GM12892 (cell line): ENCODE results near the gene RAC3.

Source experiments
- DNase-seq: peaks from one replicate; pipeline ENCODE4 v3.0.0; 2011; ENCODE audit not compliant: insufficient read length
- FAIRE-seq: peaks from 2 replicates; lab custom pipeline; 2011; peaks lifted over from hg19 to GRCh38; lab: Jason Lieb, UNC
- POLR2A ChIP-seq: IDR thresholded peaks from 2 replicates; pipeline ENCODE4 v1.6.1; 2011; ENCODE audit warnings: low read depth, low read length, control low read depth
- POLR2AphosphoS5 ChIP-seq: IDR thresholded peaks from 2 replicates; pipeline ENCODE4 v1.6.1; 2011; ENCODE audit warnings: low read depth, low read length, control low read depth
- TAF1 ChIP-seq: IDR thresholded peaks from 2 replicates; pipeline ENCODE4 v1.6.1; 2011; ENCODE audit warnings: low read depth, mild to moderate bottlenecking, control low read depth, low read length, borderline replicate concordance

Gene RAC3

DNA sequence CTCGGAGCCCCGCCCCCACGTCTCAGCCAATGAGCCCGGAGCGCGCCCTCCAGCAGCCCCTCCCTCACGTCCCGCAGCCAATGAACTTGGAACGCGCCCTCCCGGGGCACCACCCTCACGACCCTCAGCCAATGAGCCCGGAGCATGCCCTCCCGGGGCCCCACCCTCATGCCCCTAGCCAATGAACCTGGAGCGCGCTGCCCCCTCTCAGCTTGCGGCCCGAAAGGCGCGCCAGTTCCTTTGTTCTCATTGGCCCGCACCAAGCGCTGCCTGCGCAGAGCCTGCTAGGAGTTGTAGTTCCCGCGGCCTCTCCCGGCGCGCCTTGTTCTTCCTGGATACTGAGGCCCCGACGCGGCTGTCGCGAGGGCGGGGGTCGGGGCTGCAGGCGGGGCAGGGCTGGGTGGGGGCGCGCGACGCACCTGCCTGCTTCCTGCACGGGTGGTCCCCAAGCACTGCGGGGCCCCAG is 8.5 kb upstream of the RAC3 start, which contains the start of gene LRRC45:
LRRC45 (plus strand) TSS at position 325 of the 466 bp plus-strand sequence. CDS start 339 bp downstream, outside the sequence.
- FAIRE-seq: peak; percentile 100
- TF ChIP-seq POLR2AphosphoS5 (no peak), POLR2A (no peak), TAF1 (no peak)
- DNase-seq: peak; percentile 100

DNA sequence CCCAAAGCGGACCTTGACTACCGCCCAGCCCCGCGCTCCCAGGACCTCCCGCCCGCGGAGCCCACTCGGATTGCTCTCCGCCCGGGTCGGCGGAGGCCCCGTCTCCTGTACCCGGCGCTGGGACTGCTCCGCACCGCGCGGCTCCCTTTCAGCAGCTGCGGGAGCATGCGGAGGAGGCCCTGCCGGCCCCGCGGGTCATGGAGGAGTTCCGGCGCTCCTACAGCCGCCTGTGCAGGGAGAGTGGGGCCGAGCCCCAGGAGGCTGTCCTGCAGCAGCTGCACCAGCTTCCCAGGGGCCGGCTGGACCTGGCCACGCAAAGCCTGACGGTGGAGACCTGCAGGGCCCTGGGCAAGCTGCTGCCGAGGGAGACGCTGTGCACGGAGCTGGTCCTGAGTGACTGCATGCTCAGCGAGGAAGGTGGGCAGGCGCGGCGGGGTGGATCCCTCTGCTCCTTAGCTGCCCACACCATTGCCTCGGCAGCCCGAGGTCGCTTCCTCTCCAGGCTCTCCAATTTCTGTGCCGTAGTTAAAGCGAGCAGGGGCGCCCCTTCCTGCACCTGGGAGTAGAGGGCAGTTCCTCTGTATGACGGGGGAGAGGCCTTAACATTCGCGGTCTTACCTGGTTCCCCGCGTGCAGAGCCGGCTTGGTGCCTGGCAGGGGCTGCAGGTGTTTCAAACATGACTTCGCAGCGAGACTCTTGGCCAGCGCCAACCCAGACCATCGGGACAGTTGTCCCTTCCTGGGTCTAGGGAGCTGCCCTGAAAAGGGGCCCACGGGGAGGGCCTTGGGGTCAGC is 7.8 kb upstream of the RAC3 start:
- no peak for TF ChIP-seq TAF1
- no peak for TF ChIP-seq POLR2A
- no peak for TF ChIP-seq POLR2AphosphoS5
- FAIRE-seq: peak; percentile 33
- DNase-seq: no peak

- TF ChIP-seq POLR2AphosphoS5: no peak
- TF ChIP-seq TAF1: no peak
- no peak for TF ChIP-seq POLR2A
- FAIRE-seq: no peak
- no peak for DNase-seq
Observed at GRCh38 chr17:82024859-82025258, 6.6 kb upstream of the RAC3 start.

DNA sequence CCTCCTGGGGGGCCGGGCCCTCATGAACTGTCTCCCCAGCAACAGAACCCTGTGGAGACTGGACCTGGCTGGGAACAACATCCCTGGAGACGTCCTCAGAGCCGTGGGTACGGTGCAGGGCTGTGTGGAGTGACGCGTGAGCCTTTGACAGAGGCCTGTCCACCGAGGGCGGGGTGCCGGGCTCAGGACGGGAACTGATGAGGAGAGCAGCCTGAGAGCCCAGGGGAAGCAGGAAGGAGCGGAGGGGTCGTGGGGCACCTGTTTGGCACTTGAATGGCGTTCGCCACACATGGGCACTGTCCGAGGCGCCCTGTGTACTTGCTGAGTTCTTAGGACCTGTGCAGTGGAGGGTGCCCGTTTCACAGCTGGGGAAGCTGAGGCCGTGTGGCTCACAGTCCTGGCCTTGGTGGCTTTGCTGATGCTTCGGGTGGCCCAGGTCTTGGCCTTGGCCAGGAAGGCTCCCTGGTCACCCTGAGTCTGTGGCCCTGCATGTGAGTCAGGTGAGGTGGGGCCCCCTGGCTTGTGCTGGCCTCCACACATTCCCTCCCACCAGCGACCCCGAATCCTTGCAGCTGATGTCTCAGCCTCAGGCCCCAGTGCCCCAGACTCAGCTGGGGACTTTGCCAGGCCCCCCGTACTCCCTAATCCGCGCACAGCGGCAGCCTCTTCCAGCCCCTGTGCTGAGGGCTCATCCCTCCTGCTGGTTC is 5.9 kb upstream of the RAC3 start:
- FAIRE-seq (no peak), DNase-seq (no peak)
- no peak for TF ChIP-seq POLR2A
- no peak for TF ChIP-seq POLR2AphosphoS5

DNA sequence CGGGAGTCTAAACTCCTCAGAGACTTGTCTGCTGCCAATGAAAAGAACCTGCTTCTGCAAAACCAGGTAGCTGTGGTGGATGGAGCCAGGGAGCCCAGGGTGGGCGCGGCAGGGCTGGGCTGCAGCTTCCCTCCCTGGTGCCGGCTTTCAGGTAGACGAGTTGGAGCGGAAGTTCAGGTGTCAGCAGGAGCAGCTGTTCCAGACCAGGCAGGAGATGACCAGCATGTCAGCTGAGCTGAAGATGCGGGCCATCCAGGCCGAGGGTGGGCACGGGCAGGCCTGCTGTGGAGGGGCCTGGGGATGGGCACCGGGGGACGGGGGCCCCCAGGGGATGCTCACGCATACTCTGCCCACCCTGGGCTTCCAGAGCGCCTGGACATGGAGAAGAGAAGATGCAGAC is 3.2 kb upstream of the RAC3 start:
- TF ChIP-seq POLR2A (no peak), TAF1 (no peak), POLR2AphosphoS5 (no peak)
- DNase-seq (no peak), FAIRE-seq (no peak)

- DNase-seq: no peak
- TF ChIP-seq POLR2AphosphoS5 (no peak), TAF1 (no peak), POLR2A (no peak)
- FAIRE-seq: no peak
Observed at GRCh38 chr17:82028966-82029365, 2.5 kb upstream of the RAC3 start.

DNA sequence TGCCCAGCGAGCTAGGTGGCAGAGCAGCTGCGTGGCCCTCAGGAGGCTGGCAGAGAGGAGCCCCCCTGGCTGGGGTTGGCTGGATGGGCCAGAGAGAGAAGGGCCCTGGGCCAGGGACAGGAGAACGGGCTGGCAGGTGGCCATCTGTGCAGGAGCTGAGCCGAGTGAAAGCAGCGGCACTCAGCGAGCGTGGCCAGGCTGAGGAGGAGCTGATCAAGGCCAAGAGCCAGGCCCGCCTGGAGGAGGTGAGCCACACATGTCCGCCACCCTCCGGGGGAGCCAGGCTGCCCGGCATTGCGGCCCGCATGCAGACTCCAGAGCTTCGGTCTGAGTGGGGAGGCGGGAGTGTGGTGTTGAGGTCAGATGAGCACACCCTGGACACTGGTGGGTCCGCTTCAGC is 2.1 kb upstream of the RAC3 start:
- no peak for DNase-seq
- TF ChIP-seq TAF1 (no peak), POLR2A (no peak), POLR2AphosphoS5 (no peak)
- FAIRE-seq: no peak

DNA sequence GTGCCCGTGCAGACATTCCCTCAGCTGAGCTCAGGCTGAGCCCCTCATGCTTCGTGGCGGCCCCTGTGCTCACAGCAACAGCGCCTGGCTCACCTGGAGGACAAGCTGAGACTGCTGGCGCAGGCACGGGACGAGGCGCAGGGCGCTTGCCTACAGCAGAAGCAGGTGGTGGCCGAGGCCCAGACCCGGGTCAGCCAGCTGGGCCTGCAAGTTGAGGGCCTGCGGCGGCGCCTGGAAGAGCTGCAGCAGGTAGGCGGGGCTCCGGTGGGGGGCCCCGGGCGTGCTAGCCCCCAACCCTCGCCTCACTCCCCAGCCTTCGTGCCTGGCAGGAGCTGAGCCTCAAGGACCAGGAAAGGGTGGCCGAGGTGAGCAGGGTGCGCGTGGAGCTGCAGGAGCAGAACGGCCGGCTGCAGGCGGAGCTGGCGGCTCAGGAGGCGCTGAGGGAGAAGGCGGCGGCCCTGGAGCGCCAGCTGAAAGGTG is 1.4 kb upstream of the RAC3 start:
- no peak for FAIRE-seq
- DNase-seq: no peak
- no peak for TF ChIP-seq POLR2A
- TF ChIP-seq POLR2AphosphoS5: no peak
- TF ChIP-seq TAF1: no peak

GRCh38 chr17:82030470-82031302 is 792 bp upstream of the RAC3 start:
- peak; percentile 76 for FAIRE-seq
- DNase-seq: peak; percentile 93
- TF ChIP-seq POLR2AphosphoS5 (no peak), TAF1 (no peak), POLR2A (no peak)

DNA sequence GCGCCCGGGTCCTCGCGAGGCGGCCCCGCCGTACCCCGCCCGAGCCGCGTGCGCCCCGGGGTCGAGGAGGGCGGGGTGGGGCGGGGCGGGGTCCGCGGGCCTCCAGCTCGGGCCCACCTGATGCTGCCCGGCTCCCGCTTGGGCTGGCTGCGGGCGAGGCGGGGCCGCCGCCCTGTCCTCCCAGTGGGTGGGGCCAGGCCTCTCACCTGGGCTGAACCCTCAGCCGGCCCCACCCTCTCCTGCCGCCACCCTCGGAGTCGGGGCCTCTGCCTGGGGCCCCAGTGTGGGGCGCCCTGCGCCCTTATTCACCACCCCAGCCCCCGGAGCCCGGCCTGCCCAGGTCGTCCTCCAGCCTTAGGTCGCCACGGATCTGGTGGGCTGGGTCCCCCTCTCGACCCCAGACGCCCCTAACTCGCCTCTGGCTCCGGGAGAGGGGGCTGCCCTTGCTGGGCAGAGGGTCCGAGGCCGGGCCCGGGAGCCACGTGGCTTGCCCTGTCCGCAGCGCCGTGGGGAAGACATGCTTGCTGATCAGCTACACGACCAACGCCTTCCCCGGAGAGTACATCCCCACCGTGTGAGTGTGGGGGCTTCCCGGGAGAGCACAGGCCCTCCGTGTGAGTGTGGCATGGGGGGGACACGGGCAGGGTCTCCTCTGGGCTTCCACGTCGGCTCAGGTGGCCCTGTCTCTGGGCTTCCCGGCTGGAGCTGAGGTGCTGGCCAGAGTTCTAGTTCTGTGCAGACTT is 578 bp downstream of the RAC3 start:
- no peak for DNase-seq
- no peak for FAIRE-seq

More for the DNA sequence above, 578 bp downstream of the RAC3 start:
- TF ChIP-seq POLR2AphosphoS5: no peak
- TF ChIP-seq TAF1: no peak
- no peak for TF ChIP-seq POLR2A
